Type B pancreatic cell (in vitro differentiated cells): ENCODE data around the gene GATB. TPM values are rescaled to one million over a fixed set of nuclear protein-coding genes. Genes with fewer than 3 reads are reported as not detected.
A peak's percentile ranks its signal among the peaks of the same experiment; 100 is the strongest.
"Not testable (repeated sequence)": the region's sequence is repeated elsewhere in the genome, so short reads cannot be mapped to it uniquely, and the experiment has no call there.

ENCODE experiments used
- DNase-seq: peaks from one replicate; pipeline ENCODE4 v3.0.0; 2021; ENCODE audit warnings: mixed read lengths; ENCODE audit not compliant: unreplicated experiment; ENCODE audit errors: extremely low spot score
- H3K27ac Mint-ChIP-seq: 2 replicates; pipeline ENCODE4 v1.8.0; 2021; ENCODE audit warnings: mild to moderate bottlenecking, mixed read lengths
- H3K27me3 Mint-ChIP-seq: 2 replicates; pipeline ENCODE4 v1.8.0; 2021; ENCODE audit warnings: mixed read lengths
- H3K36me3 Mint-ChIP-seq: 2 replicates; pipeline ENCODE4 v1.8.0; 2021; ENCODE audit warnings: mixed read lengths
- H3K4me1 Mint-ChIP-seq: one replicate; pipeline ENCODE4 v1.8.0; 2021; ENCODE audit warnings: mixed read lengths; ENCODE audit not compliant: unreplicated experiment
- H3K4me3 Mint-ChIP-seq: 2 replicates; pipeline ENCODE4 v1.8.0; 2021; ENCODE audit warnings: mild to moderate bottlenecking, mixed read lengths
- H3K9me3 Mint-ChIP-seq: 2 replicates; pipeline ENCODE4 v1.8.0; 2021; ENCODE audit warnings: mixed read lengths
- total RNA-seq: library from RNA; stranded (reverse); gene quantifications from 2 replicates; pipeline ENCODE4 v1.2.1, GENCODE V29; 2021; ENCODE audit warnings: low replicate concordance
- TF ChIP-seq, protein P1 (sequence below): fragments of 200-600 bp; sonication (generic); conservative IDR thresholded peaks from 2 replicates; pipeline ENCODE4 v1.5.0; 2021; ENCODE audit warnings: antibody characterized with exemption, mild to moderate bottlenecking

Gene GATB
- total RNA-seq, 1 donor from 2014 or later: 22.9 TPM

- DNase-seq: no peak
- Mint-ChIP-seq H3K4me1 (peaks cover 4% of the 10 kb centered on the region), H3K27ac (peak overlapping the region; percentile 55), H3K36me3 (no peaks in the 10 kb centered on the region), H3K4me3 (peak overlapping the region; percentile 21), H3K9me3 (no peaks in the 10 kb centered on the region), H3K27me3 (no peaks in the 10 kb centered on the region)
- TF ChIP-seq, protein P1, sequence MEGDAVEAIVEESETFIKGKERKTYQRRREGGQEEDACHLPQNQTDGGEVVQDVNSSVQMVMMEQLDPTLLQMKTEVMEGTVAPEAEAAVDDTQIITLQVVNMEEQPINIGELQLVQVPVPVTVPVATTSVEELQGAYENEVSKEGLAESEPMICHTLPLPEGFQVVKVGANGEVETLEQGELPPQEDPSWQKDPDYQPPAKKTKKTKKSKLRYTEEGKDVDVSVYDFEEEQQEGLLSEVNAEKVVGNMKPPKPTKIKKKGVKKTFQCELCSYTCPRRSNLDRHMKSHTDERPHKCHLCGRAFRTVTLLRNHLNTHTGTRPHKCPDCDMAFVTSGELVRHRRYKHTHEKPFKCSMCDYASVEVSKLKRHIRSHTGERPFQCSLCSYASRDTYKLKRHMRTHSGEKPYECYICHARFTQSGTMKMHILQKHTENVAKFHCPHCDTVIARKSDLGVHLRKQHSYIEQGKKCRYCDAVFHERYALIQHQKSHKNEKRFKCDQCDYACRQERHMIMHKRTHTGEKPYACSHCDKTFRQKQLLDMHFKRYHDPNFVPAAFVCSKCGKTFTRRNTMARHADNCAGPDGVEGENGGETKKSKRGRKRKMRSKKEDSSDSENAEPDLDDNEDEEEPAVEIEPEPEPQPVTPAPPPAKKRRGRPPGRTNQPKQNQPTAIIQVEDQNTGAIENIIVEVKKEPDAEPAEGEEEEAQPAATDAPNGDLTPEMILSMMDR: no peak
These were observed 16.2 kb downstream of the GATB start for GRCh38 chr4:151744614-151745013.

GRCh38 chr4:151743894-151744293 is 16.9 kb downstream of the GATB start:
- Mint-ChIP-seq H3K4me1 (peaks cover 4% of the 10 kb centered on the region), H3K27me3 (no peaks in the 10 kb centered on the region), H3K9me3 (no peaks in the 10 kb centered on the region), H3K27ac (peak overlapping the region; percentile 55), H3K36me3 (peaks cover 1% of the 10 kb centered on the region), H3K4me3 (no peak overlapping the region)
- DNase-seq: no peak
- TF ChIP-seq, protein P1: no peak

DNA sequence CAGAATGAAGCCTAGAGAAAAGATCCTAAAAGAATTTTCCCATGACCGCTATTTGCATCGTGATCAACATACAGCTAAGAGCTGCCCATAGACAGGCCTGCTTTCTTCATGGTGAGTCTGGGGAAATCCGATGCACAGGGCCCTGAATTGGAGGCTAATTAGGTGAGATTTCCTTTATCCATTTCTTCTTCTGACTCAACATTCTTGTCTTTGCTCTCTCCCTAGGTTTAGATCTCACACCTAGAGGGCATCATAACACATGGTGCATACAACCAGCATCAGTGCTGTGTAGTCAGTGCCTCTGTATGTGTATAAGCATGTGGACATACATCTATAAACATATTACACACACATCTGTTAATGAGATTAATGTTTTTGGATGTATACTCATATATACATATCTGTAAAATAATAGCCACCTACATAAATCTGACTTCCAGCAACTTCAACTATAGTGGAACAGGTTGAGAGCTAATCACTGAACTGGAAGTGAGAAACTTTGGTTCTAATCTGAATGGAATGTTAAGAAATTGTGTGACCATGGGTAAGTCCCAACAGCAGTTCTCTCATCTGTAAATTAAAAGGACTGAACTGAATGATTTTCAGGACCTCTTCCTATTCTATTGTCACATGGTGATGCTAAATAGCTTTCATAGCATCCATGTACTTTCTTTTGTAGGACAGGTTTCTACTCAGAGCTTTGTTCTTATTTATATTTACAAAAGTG is 17.5 kb downstream of the GATB start:
- Mint-ChIP-seq H3K9me3 (no peaks in the 10 kb centered on the region), H3K36me3 (peaks cover 7% of the 10 kb centered on the region), H3K4me3 (no peak overlapping the region), H3K4me1 (peaks cover 4% of the 10 kb centered on the region), H3K27me3 (no peaks in the 10 kb centered on the region), H3K27ac (no peak overlapping the region)
- TF ChIP-seq, protein P1: no peak
- no peak for DNase-seq

GRCh38 chr4:151738720-151739517 is 21.9 kb downstream of the GATB start:
- H3K4me1 Mint-ChIP-seq: no peaks in the 10 kb centered on the region
- TF ChIP-seq, protein P1: no peak

GRCh38 chr4:151736852-151737251 is 24.0 kb downstream of the GATB start:
- not testable (repeated sequence) for H3K4me3 Mint-ChIP-seq, H3K27ac Mint-ChIP-seq, H3K9me3 Mint-ChIP-seq, H3K27me3 Mint-ChIP-seq, H3K4me1 Mint-ChIP-seq, DNase-seq
- peaks cover 37% of the 10 kb centered on the region for H3K36me3 Mint-ChIP-seq

More at GRCh38 chr4:151738720-151739517, 21.9 kb downstream of the GATB start:
- H3K9me3 Mint-ChIP-seq: no peaks in the 10 kb centered on the region
- no peak for DNase-seq
- H3K4me3 Mint-ChIP-seq: no peak overlapping the region
- H3K36me3 Mint-ChIP-seq: peaks cover 37% of the 10 kb centered on the region
- H3K27me3 Mint-ChIP-seq: no peaks in the 10 kb centered on the region
- H3K27ac Mint-ChIP-seq: no peak overlapping the region

GRCh38 chr4:151736361-151736760 is 24.4 kb downstream of the GATB start:
- Mint-ChIP-seq H3K4me1 (no peaks in the 10 kb centered on the region), H3K27ac (no peak overlapping the region), H3K27me3 (no peaks in the 10 kb centered on the region), H3K9me3 (no peaks in the 10 kb centered on the region), H3K4me3 (no peak overlapping the region), H3K36me3 (peaks cover 37% of the 10 kb centered on the region)
- DNase-seq: no peak
- TF ChIP-seq, protein P1: no peak

DNA sequence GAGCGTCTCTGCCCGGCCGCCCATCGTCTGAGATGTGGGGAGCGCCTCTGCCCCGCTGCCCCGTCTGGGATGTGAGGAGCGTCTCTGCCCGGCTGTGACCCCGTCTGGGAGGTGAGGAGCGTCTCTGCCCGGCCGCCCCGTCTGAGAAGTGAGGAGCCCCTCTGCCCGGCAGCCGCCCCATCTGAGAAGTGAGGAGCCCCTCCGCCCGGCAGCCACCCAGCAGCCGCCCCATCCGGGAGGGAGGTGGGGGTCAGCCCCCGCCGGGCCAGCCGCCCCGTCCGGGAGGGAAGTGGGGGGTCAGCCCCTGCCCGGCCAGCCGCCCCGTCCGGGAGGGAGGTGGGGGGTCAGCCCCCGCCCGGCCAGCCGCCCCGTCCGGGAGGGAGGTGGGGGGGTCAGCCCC is 29.1 kb downstream of the GATB start:
- H3K9me3 Mint-ChIP-seq, H3K4me3 Mint-ChIP-seq, H3K27me3 Mint-ChIP-seq, H3K27ac Mint-ChIP-seq, DNase-seq, H3K4me1 Mint-ChIP-seq: not testable (repeated sequence)
- peaks cover 30% of the 10 kb centered on the region for H3K36me3 Mint-ChIP-seq
